ENCODE data around the gene CDC73.
"Not testable (repeated sequence)": the region's sequence is repeated elsewhere in the genome, so short reads cannot be mapped to it uniquely, and the experiment has no call there.

Gene CDC73

DNA sequence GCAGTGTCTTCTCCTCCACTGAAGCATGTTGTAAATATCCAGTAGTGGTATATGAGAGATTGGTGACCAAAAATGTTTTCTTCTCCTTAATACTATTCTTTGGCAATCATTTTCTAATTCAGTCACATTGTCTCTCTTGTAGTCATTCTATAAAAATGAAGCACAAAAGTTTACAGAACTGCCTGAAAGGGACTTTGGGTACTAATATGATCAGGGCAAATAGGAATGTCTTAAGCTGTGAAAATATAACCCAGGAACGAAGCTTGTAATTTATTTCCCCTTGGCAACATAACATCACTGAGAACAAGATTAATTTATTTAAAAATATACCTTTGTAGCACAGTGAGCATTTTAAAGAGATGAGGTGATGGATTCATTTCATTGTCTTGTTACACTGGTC, 59.7 kb downstream of the CDC73 start:
- no peak for DNase-seq (ENCODE audit: low read depth)

DNA sequence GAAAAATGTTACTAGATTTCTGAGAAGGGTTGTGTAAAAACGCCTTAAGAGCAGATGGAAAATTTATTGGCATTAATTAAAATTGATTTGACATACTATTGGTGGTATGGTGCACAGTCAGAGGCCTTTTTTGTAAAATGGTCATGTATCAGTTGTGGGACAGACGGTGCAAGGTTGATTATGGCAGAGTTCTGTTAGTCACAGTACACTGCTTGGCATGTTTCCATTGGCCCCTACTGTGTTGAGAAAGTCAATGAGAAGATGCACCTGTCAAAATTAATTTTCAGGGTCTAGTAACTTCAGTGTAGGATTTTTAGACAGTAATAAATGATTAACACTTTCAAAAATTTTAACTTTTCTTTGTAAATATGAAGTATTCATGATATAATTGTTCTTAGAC, 60.2 kb downstream of the CDC73 start:
- DNase-seq (ENCODE audit: low read depth): no peak

DNA sequence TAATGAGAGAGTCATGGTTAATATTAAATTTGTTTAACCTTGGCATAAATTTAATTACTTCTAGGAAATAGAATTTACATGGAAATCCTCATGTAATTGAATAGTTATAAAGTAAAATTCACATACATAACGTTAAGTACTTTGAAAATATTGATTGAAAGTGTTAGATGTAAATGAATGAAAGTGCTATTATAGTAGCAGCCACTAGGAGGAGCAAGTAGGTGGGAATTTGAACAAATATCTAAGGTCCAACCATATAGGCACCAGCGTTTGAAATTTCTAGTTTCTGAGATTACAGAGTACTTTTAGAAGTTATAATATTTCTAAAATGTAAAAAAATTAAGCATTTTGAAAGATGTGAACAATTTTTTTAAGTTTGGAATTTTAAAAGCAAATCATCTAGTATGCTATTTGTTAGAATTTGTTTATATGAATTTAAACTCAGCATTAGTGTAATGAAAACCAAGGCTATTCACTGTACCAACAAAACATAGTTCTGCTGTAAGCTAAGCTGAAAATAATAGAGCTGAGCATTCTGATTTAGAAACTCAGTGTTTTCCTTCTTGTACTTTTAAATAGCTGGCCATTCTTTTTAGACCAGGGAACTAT, 61.3 kb downstream of the CDC73 start:
- no peak for DNase-seq (ENCODE audit: low read depth)

DNA sequence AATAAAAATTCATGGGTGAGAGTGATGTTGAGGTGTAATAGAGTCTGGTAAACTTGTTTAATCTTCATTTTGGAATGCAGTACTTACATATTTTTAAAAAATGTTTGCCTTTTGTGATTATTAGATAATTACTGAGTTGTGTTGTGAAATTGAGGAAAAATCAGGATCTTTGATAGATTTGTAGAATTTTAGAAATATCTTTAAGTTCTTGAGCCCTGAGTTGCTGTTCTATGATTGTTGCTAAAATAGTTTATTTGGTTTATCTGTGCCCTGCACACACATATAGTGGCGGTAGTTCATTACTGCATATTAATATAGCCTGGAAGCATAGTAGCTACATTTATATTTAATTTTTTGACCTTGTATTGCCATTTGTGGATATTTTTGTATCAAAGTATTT, 62.9 kb downstream of the CDC73 start:
- DNase-seq (ENCODE audit: low read depth): no peak

DNA sequence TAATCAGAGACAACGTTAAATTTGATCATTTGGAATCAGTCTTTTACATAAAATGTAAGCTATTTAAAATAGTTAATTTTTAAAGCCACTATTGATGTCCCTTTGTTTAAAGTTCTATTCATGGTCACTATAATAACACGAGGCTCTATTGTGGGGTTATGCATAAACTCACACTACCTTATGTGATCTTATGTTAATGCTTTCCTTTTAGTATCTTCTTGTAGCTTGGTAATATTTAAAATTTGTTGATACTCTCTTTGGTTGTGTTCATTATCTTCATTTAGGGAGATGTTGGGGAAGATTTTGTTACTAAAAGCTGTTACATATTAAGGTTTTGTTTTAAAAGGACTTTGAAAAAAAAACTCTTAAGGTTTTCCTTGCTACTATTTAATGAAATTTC, 63.4 kb downstream of the CDC73 start:
- DNase-seq (ENCODE audit: low read depth): no peak

DNA sequence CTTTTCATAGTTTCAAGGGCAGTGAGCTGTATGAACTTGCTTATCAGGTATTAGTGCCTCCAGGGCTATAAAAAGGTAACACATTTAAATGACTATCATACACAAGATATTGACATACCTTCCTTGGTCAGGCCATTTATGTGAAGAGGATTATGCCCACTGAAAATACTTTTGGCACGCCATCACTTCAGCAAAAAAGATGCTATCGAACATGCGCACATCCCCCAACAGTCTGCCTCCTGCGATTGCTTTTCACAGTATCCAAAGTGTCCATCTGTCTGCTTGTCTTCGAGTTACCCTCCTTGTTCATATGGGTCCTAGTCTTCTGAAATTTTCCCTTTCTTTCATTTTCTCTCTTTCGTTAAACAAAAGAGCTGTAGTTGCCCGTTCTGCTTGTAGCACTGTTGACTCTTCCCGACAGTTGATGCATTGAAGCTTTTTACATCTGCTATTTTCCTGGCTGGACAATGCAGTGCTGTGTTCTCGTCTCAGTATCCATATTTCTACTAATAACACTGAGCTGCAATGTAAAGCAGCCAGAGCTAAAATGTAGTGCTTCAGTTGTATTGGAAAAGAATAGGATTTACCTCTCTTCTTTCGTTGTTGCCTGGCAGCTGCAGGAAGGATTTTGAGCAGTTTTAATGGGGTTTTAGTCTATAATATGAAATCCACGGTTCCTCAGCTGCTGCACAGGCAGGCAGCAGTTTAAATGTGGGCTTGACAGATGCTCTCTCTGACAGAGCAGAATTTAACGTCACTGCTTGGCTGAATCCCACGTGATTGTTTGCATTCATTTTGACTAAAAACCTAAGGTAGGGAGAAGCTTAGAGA, 64.3 kb downstream of the CDC73 start, which contains the start of gene B3GALT2:
B3GALT2 (minus strand) TSS at position 713 of the 831 bp plus-strand sequence. CDS start 5,051 bp downstream, outside the sequence.
- no peak for DNase-seq (ENCODE audit: low read depth)

DNA sequence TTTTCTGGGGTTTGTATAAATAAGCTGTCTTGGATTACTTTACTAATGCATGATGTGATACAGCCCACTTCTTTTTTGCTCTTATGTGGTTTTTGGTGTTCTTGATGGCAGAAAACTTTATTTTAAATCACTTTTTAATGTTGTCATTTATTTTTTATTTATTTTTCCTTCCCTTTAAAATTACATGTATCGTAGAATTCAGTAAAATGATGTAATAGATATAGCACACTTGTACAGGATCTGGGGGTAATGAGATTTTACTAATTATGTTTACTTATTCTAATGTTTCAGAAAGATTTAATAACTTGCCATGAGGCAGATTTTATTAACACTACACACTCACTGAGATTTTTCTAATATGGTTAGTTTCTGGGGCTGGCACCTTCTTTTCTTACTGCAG, 65.3 kb downstream of the CDC73 start:
- DNase-seq (ENCODE audit: low read depth): no peak

DNA sequence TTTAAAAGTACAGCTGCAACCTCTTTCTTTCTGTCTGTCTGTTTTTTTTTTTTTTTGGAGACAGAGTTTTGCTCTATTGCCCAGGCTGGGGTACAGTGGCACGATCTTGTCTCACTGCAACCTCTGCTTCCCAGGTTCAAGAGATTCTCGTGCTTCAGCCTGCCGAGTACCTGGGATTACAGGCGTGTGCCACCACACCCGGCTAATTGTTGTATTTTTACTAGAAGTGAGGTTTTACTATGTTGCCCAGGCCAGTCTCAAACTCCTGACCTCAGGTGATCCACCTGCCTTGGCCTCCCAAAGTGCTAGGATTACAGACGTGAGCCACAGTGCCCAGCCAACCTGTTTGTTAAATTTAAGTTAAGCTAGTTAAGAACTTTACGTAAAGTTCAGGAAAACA, 67.1 kb downstream of the CDC73 start:
- not testable (repeated sequence) for DNase-seq (ENCODE audit: low read depth)

DNA sequence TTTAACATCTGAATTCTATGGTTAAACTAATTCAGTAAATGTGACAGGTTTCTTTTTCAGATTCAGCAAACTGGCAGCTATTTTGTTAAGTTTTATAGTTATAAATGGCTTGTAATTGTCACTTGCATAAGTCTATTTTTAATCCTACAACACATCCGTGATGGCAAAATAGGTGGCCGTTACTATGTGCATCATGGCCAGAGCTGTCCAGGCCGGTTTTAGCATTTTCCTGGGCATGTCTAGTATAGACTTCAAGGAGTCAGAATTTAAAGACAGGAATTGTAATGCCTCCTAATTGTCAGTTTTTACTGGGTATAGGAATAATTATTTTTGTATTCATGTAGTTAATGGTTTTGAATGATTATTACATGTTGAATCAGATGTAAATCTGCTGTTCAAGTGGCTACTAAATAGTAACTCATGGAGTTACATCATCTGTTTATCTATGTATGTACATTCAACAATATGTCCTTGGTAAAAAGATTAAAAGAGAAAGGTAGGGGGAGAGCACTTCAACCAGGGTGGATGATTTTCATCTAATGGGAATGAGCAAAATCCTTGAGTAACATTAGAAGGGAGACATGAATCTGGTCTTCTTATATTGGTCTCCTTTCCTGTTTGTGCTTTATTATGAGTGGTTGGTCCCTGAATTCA, 67.7 kb downstream of the CDC73 start:
- DNase-seq (ENCODE audit: low read depth): no peak

DNA sequence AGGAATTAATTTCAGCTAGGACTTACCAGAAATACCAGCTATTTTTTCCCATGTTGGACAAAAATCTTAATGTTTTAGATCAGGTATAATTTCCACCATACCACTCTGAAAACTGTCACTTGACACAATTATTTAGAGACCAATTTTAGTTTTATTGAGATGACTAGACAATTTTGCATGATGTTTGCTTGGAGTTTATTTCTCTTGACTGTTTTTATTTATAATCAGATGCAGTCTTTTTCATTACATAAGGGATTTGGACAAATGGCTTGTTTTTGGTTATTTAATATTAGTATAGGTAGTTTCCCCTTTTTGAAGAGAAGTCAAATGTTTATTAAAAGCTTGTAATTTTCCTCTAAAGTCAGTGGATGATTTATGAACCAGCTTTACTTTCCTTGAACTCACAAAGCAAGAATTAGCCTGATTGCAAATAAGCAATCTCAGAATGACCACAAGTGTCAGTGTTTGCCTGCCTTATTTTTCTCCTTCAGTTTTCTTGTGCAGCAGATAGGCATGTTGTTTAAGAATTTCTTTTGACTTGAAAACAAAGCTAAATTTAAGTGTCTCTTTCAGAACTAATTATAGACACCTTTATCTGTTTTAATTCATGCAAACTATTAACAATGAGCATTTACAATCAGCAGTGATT, 68.4 kb downstream of the CDC73 start:
- no peak for DNase-seq (ENCODE audit: low read depth)

DNA sequence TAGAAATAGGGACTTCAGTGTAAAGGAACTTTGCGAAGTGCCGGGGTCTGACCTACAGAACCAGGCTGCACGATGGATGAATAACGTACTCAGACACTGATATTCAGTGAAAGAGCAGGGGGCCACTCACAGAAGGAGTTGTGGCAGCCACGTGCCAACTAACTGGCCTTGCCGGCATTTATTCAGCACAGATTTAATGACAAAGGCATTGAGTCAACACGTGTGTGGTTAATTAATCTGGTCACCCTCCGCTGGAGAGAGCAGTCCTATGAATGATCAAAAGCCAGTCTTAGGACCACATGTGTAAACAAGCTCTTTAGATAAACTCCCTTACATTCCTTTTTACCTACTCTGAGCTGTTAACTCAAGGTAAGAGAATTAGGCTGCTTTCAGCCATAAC, 70.8 kb downstream of the CDC73 start:
- no peak for DNase-seq (ENCODE audit: low read depth)

DNA sequence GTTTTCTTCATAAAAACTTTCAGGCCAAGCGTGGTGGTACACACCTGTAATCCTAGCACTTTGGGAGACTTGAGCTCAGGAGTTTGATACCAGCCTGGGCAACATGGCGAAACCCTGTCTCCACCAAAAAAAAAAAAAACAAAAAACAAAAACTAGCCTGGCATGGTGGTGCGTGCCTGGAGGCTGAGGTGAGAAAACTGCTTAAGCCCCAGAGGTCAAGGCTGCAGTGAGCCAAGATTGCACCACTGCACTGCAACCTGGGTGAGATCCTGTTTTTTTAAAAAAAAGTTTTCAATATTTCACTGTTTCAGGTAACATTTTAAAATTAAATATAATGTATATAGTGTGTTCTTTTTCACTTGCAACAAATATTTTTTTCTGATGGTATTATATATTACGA, 78.1 kb downstream of the CDC73 start:
- DNase-seq (ENCODE audit: low read depth): no peak

DNA sequence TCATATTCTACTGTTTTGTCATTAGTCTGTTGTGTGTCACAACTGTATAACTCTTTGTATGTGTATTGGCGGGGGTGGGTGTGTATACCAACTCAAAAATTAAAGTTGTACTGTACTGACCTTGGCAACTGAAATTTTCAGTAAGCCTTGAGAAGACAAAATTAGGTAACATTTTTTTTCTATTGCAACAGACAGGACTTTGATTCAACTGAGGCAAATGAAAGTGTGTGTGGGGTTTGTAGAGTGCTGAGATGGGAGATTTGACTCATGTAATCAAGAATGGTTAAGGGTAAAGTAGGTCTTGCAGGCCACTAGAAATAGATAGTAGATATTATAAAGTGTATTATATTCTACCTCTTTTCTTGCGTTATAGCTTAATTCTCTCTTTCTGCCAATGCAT, 79.2 kb downstream of the CDC73 start:
- DNase-seq (ENCODE audit: low read depth): no peak

DNA sequence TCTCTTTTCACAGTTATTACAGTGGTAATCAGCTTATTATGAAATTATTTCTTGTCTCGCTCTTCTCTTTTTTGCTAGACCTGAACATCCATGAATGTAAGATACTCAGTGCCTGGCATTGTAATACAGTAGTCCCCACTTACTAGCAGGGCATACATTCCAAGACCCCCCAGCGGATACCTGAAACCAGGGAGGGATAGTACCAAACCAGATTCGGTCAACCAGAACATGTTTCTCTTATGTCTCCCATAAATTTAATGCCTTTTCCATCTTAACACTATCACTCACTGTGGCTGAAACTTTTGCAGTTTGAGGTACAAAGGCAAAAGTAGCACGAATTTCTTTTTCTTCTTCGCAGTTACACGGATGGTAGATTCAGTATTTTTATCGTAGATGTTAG, 89.2 kb downstream of the CDC73 start:
- DNase-seq (ENCODE audit: low read depth): no peak

DNA sequence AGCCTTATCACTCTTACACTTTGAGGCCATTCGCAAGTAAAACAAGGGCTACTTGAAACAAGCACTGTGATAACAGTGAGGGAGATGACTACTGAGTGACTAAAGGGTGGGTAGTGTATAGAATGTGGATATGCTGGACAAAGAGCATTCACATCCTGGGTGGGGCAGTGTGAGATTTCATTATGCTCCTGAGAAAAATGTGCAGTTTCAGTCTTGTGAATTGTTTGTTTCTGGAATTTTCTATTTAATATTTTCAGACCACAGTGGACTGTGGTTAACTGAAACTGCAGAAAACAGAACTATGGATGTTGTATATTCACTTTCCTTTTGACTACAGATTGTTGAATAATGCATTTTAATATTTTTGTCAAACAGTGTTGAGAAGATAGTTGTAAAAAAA, 89.7 kb downstream of the CDC73 start:
- DNase-seq (ENCODE audit: low read depth): no peak

DNA sequence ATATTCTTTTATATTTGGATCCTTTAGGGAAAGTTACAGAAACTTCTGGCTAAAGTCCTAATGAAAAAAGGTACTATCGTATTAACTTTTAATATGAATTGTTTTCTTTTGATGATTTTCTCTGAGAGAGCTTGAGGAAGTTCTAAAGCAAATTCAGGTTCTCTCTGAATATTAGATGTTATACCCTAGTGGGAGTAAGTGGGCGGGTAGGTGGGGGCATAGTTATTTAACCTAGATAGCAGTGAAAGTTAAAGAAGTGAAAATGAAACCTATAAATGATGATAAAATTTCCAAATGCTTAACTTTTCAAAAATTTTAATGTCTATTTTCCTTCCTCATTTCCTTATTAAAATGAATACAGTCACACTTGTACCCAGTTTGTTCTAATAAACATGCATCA, 90.8 kb downstream of the CDC73 start:
- no peak for DNase-seq (ENCODE audit: low read depth)

DNA sequence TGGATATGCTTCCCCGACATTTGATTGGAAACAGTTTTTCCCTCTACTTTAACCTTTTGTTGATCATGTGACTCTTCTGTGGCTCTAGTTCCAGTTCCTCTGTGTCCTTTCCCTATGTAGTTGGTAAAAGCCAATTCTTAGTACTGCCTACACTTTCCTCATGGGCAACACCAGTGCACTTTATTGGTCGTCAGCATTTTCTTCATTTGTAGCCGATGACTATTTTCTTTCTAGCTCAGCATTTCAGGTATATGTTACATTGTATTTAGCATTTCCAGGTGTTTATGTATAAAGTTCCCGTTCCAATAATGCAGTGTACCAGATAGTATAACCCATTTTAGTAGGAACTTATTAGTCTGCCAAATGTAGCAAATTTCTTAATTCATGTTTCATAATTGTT, 92.2 kb downstream of the CDC73 start:
- no peak for DNase-seq (ENCODE audit: low read depth)

DNA sequence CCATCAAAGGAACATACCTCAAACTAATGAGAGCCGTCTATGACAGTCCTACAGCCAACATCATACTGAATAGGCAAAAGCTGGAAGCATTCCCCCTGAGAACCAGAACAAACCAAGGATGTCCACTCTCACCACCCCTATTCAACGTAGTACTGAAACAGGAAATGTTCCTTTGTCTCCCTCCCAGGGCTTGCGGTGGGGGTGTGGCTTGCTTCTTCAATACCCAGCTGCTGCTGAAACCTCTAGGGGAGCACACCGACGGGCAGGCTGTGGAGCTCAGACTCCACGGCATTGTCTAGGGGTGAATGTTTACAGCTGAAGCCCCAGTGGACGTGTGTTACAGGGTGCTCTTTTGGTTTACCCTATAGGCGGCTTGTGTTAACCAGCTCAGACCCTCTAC, 95.1 kb downstream of the CDC73 start:
- no peak for DNase-seq (ENCODE audit: low read depth)

DNA sequence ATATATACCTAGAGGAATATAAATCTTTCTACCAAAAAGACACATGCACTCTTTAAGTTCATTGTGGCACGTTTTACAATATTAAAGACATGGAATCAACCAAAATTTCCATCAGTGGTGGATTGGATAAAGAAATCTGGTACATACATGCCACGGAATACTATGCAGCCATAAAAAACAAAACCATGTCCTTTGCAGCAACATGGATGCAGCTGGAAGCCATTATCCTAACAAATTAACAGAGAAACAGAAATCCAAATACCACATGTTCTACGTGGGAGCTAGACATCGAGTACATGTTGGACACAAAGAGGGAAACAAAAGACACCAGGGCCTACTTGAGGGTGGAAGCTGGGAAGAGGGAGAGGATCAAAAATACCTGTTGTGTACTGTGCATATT, 97.6 kb downstream of the CDC73 start:
- no peak for DNase-seq (ENCODE audit: low read depth)

DNA sequence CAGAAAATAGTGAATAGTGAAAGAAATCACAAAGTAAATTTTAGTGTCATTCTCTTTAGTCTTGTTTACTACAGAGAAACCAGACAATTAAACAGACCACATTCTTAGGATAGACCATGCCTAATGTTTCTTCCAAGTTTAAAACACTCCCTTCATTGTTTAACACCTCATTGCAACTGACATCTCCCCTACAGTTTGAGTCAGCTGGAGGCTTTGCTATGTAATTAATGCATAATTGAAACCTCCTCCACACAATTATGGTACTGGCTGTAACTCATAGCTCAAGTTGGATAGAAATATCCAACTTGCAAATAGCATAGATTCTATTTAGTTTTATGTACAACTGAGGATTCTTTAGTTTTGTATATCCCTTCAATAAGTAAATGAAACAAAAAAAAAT, 99.8 kb downstream of the CDC73 start:
- DNase-seq (ENCODE audit: low read depth): no peak

DNA sequence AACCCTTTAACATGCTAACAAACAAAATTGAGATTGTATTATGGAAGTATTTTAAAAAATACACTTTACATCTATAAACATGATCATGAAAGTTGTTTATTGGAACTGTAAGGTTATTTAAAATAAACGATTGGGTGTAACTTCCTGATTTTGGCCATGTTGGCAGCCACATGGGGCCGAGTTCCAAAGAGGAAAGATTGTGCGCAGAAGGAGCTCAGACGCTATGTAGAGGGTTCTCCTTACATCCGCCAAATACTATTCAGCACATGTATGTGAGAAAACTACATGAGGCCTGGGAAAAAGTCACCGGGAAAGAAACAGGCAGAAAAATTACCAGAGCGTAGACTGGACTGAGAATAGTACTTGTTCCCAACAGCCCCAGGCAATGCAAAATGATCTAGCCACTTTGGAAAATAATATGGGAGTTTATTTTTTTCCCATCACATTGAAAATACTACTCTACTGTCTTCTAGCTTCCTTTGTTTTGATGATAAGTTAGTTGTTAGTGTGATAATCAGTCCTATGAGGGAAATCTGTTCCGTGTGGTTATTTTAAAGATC, 100.3 kb downstream of the CDC73 start:
- no peak for DNase-seq (ENCODE audit: low read depth)

DNA sequence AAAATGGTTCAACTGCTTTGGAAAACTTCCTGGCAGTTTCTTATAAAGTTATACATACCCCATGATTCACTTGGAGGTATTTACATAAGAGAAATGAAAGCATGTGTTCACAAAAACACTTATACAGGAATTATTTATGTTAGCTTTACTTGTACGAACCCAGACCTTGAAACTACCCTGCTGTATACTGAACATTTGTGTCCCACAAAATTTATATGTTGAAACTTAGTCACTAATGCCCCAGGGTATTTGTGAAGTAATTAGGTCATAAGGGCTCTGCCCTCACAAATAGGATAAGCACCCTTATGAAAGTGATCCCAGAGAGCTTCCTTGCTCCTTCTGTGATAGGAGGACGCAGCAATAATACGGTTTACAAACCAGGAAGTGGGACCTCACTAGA, 107.3 kb downstream of the CDC73 start:
- no peak for DNase-seq (ENCODE audit: low read depth)

Data from T follicular helper cell (primary cell).